SU-DHL-6 (cell line): ENCODE data around the gene PFN3.

Experiments
- CTCF ChIP-seq: fragments of 200-600 bp; sonication (generic); IDR thresholded peaks from one replicate; pipeline ENCODE4 v1.5.1; 2017; ENCODE audit warnings: antibody characterized with exemption, mild to moderate bottlenecking, low read length, moderate library complexity; ENCODE audit not compliant: insufficient read depth, poor library complexity, severe bottlenecking
- EZH2phosphoT487 ChIP-seq: fragments of 200-600 bp; sonication (generic), shearing (Covaris generic); conservative IDR thresholded peaks from 2 replicates; pipeline ENCODE4 v1.6.1; 2018; ENCODE audit warnings: mild to moderate bottlenecking, antibody characterized with exemption, low read length, moderate library complexity, mixed read lengths

DNA sequence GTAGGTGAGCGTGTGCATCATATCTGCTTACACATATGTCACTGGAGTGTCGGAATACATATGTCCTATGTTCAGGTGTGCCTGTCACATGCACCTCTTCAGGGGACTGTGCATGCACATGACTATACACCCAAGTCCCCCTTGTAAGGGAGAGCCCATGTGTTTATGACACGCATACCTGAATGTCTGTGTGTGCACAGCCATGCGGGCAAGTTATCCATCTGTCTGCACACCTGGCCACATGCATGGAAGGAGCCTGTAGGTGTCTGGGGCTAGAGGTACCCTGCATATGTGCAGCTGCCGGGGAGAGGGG lies 43.4 kb downstream of the PFN3 start:
- TF ChIP-seq CTCF (no peak), EZH2phosphoT487 (no peak)
